ENCODE measurements around the gene TET2. TPM values are rescaled to one million over a fixed set of nuclear protein-coding genes. Genes with fewer than 3 reads are reported as not detected.

Gene TET2
- total RNA-seq, 2 experiments from 2014 or later, result 0.19 TPM; not detected in 1

DNA sequence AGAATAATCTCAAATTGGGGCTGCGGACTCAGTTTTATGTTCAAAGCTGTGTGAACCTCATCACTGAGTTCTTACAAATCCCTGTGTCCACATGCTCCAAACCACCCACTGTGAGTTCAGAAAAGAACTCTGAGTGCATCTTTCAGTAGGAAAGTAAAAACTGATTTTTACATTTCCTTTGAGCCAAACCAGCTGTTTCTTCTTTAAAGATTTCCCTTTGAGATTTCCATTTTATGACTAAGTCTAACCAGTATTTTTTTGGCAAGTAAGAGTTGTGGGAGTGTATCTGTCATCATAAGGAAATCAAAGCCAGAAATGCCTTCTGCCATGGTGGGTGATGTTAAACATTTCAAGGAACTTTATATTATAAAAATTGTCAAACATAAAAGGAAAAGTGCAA, 100.0 kb downstream of the TET2 start:
- ChIA-PET CTCF (ENCODE audit: unreplicated experiment) (no interaction called here), POLR2A (interaction anchor here (1.1 kb wide), 1 partner anchor 13 kb away, joined by 3 read pairs; no protein-coding TSS in a partner anchor)
- no peaks in the 10 kb centered on the region for H3K9me2 ChIP-seq (ENCODE audit: insufficient read depth, low read length)
- no TSS peak for BruUV-seq (replicated peaks)
- no peak for DNase-seq (ENCODE audit: low spot score)
- H3K27ac ChIP-seq (ENCODE audit: low read depth, low read length, poor library complexity, severe bottlenecking), result no peak overlapping the region
- H3K36me3 ChIP-seq (ENCODE audit: insufficient read depth, low read length), result no peaks in the 10 kb centered on the region
- H3K4me2 ChIP-seq (ENCODE audit: low read length), result no peak overlapping the region
- H3K4me1 ChIP-seq (ENCODE audit: insufficient read depth, low read length, poor library complexity, severe bottlenecking), result no peaks in the 10 kb centered on the region
- H3K4me3 ChIP-seq (ENCODE audit: low read depth, low read length, poor library complexity, severe bottlenecking), result no peak overlapping the region
- TF ChIP-seq, protein P1, sequence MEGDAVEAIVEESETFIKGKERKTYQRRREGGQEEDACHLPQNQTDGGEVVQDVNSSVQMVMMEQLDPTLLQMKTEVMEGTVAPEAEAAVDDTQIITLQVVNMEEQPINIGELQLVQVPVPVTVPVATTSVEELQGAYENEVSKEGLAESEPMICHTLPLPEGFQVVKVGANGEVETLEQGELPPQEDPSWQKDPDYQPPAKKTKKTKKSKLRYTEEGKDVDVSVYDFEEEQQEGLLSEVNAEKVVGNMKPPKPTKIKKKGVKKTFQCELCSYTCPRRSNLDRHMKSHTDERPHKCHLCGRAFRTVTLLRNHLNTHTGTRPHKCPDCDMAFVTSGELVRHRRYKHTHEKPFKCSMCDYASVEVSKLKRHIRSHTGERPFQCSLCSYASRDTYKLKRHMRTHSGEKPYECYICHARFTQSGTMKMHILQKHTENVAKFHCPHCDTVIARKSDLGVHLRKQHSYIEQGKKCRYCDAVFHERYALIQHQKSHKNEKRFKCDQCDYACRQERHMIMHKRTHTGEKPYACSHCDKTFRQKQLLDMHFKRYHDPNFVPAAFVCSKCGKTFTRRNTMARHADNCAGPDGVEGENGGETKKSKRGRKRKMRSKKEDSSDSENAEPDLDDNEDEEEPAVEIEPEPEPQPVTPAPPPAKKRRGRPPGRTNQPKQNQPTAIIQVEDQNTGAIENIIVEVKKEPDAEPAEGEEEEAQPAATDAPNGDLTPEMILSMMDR (conservative IDR thresholded peaks at IDR 0.05; ENCODE audit: low read length), result no peak
- TF ChIP-seq EZH2phosphoT487 (IDR thresholded peaks at IDR 0.05; ENCODE audit: borderline replicate concordance, low read depth, low read length), result no peak
- no peaks in the 10 kb centered on the region for H3K79me2 ChIP-seq (ENCODE audit: insufficient read depth, low read depth, low read length)
- H4K20me1 ChIP-seq (ENCODE audit: insufficient read depth, low read length), result no peaks in the 10 kb centered on the region
- intact Hi-C loops (cut with micrococcal nuclease; ENCODE audit: unreplicated experiment), result no loop called here
- no peak overlapping the region for H2AFZ ChIP-seq (ENCODE audit: low read length)
- H3K9me3 ChIP-seq (ENCODE audit: low read length), result no peaks in the 10 kb centered on the region

DNA sequence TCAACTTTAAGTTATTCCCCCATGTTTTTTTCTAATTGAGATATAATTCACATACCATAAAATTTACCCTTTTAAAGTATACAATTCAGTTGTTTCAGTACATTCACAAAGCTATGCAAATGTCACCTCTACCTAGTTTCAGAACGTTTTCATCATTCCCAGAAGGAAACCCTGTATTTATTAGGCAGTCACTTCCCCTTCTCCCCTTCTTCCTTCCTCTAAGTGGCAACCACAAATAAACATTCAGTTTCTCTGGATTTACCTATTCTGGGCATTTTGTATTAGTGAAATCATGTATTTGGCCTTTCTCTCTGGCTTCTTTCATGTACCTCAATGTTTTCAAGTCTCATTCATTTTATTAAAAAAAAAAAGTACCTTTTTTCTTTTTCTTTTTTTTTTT, 101.9 kb downstream of the TET2 start:
- Histone ChIP-seq H3K9me3 (ENCODE audit: low read length) (no peaks in the 10 kb centered on the region), H4K20me1 (ENCODE audit: insufficient read depth, low read length) (no peaks in the 10 kb centered on the region), H3K36me3 (ENCODE audit: insufficient read depth, low read length) (no peaks in the 10 kb centered on the region), H3K79me2 (ENCODE audit: insufficient read depth, low read depth, low read length) (no peaks in the 10 kb centered on the region), H3K27ac (ENCODE audit: low read depth, low read length, poor library complexity, severe bottlenecking) (no peak overlapping the region), H3K4me3 (ENCODE audit: low read depth, low read length, poor library complexity, severe bottlenecking) (no peak overlapping the region), H3K4me2 (ENCODE audit: low read length) (no peak overlapping the region), H3K9me2 (ENCODE audit: insufficient read depth, low read length) (no peaks in the 10 kb centered on the region), H2AFZ (ENCODE audit: low read length) (no peak overlapping the region), H3K4me1 (ENCODE audit: insufficient read depth, low read length, poor library complexity, severe bottlenecking) (no peaks in the 10 kb centered on the region)
- ChIA-PET CTCF (ENCODE audit: unreplicated experiment) (no interaction called here), POLR2A (no interaction called here)
- intact Hi-C loops (cut with micrococcal nuclease; ENCODE audit: unreplicated experiment), result no loop called here
- no peak for DNase-seq (ENCODE audit: low spot score)
- BruUV-seq (replicated peaks), result no TSS peak
- TF ChIP-seq, protein P1 (conservative IDR thresholded peaks at IDR 0.05; ENCODE audit: low read length), result no peak
- TF ChIP-seq EZH2phosphoT487 (IDR thresholded peaks at IDR 0.05; ENCODE audit: borderline replicate concordance, low read depth, low read length), result no peak

DNA sequence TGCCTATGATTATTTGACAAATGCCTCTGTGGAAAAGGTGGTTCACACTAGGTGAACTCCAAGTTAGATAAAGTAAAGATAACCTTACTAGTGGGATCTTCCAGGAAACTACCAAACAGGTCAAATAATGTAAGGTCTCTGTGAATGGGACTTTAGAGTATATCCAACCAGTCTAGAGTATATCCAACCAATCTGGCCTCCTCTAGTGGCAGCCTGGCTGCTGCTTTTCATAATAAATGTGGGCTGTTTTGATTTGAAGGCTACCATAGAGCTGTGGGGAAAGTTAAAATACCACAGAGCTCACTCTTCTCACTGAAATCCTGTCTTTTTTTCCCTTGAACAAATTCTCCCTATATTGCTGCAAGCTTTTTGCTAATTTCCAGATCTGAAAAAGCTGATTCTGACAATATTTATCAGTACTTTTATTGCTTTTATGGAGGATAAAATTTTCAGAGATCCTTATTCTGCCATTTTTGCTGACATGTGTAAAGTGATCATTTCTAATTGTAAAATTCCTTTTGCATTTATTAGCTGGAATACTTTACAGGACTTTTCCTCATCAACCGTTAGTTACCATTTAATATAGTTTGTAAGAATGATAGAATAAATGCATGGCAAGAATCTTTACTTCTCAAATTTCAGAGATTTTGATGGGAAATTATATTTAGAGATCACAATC, 111.3 kb downstream of the TET2 start:
- Histone ChIP-seq H3K4me2 (ENCODE audit: low read length) (no peak overlapping the region), H3K36me3 (ENCODE audit: insufficient read depth, low read length) (no peaks in the 10 kb centered on the region), H4K20me1 (ENCODE audit: insufficient read depth, low read length) (no peaks in the 10 kb centered on the region), H2AFZ (ENCODE audit: low read length) (no peak overlapping the region), H3K9me2 (ENCODE audit: insufficient read depth, low read length) (no peaks in the 10 kb centered on the region), H3K4me3 (ENCODE audit: low read depth, low read length, poor library complexity, severe bottlenecking) (no peak overlapping the region), H3K9me3 (ENCODE audit: low read length) (no peaks in the 10 kb centered on the region), H3K27ac (ENCODE audit: low read depth, low read length, poor library complexity, severe bottlenecking) (no peak overlapping the region), H3K79me2 (ENCODE audit: insufficient read depth, low read depth, low read length) (no peaks in the 10 kb centered on the region), H3K4me1 (ENCODE audit: insufficient read depth, low read length, poor library complexity, severe bottlenecking) (no peaks in the 10 kb centered on the region)
- POLR2A ChIA-PET, result interaction anchor here (0.6 to 1.0 kb wide), 2 partner anchors 9 to 56 kb away, joined by 3 to 4 read pairs; no protein-coding TSS in a partner anchor
- no peak for DNase-seq (ENCODE audit: low spot score)
- TF ChIP-seq EZH2phosphoT487 (IDR thresholded peaks at IDR 0.05; ENCODE audit: borderline replicate concordance, low read depth, low read length), result no peak
- TF ChIP-seq, protein P1 (conservative IDR thresholded peaks at IDR 0.05; ENCODE audit: low read length), result no peak
- intact Hi-C loops (cut with micrococcal nuclease; ENCODE audit: unreplicated experiment), result no loop called here
- no TSS peak for BruUV-seq (replicated peaks)
- CTCF ChIA-PET (ENCODE audit: unreplicated experiment), result no interaction called here
